Uterus (tissue), 2 donors: Measurements from ENCODE around the gene GTF2I.

Experiments used
- CTCF ChIP-seq, 4 experiments: fragments of 200-600 bp in 2 of 4; fragments of 450-650 bp in 2 of 4; sonication (generic) in 2 of 4; IDR thresholded peaks; one replicate each; pipeline ENCODE4 v1.5.1; 2016 to 2019; ENCODE audit warnings: antibody characterized with exemption in 4 of 4, mild to moderate bottlenecking in 2 of 4, moderate library complexity in 1 of 4
- POLR2A ChIP-seq, 2 donors: fragments of 450-650 bp; IDR thresholded peaks; one replicate each; pipeline ENCODE4 v1.6.1; 2016; ENCODE audit warnings: antibody characterized with exemption in 2 of 2, mild to moderate bottlenecking in 1 of 2, moderate library complexity in 1 of 2

- TF ChIP-seq CTCF (IDR thresholded peaks at IDR 0.05) (peak in 3 of 4 experiments; percentile 16 to 28 (median 24)), POLR2A (IDR thresholded peaks at IDR 0.05) (no peak)
These were observed 32.1 kb upstream of the GTF2I start for GRCh38 chr7:74625446-74625845.
